Esophagus muscularis mucosa (tissue), 4 donors: ENCODE measurements around the gene CRTC1.

Experiments used
- EP300 ChIP-seq: sonication (generic); formaldehyde crosslinking; IDR thresholded peaks from one replicate; pipeline ENCODE4 v1.6.1; 2017; ENCODE audit warnings: antibody characterized with exemption
- POLR2A ChIP-seq: fragments of 450-650 bp; IDR thresholded peaks from one replicate; pipeline ENCODE4 v1.6.1; 2017; ENCODE audit warnings: antibody characterized with exemption, moderate library complexity, mild to moderate bottlenecking, low read depth
- TF ChIP-seq, protein P1 (sequence below), 3 experiments: fragments of 200-600 bp in 2 of 3; fragments of 450-650 bp in 1 of 3; sonication (generic) in 2 of 3; IDR thresholded peaks; one replicate each; pipeline ENCODE4 v1.5.1; 2017 to 2019; ENCODE audit warnings: antibody characterized with exemption in 3 of 3, mild to moderate bottlenecking in 2 of 3, moderate library complexity in 1 of 3

DNA sequence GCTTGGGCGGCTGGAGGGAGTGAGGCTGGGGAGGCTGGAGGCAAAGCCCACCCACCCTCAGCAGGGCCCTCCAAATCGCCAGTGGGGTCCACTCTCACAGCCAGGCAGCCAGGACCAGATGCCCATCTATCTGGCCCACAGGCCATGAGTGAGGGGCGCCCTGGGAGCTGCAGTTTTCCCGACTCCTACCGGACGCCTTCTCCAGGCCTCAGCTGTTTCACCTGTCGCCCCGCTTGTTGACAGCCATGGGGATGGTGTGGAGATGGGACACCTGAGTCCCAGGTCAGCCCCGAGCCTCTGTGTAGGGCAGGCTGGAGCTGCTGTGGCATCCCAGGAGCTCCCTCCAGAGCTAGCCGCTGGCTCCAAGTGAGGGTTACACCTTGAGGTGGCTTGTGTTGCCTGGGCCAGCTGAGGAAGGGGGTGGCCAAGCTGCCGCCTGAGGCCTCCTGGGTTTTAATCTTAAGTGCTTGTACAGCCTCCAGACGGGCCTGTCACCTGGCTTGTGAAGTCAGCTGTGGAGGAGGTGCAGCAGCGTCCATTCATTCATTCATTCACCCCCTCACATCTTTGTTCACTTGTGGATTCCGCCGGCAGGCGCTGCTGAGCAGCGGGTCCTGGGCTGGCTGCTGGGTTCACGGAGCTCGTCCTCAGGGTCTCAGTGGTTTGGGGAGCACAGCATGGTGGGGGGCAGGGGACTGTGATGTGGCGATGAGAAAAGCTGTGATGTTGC lies 55.6 kb downstream of the CRTC1 start:
- TF ChIP-seq, protein P1, sequence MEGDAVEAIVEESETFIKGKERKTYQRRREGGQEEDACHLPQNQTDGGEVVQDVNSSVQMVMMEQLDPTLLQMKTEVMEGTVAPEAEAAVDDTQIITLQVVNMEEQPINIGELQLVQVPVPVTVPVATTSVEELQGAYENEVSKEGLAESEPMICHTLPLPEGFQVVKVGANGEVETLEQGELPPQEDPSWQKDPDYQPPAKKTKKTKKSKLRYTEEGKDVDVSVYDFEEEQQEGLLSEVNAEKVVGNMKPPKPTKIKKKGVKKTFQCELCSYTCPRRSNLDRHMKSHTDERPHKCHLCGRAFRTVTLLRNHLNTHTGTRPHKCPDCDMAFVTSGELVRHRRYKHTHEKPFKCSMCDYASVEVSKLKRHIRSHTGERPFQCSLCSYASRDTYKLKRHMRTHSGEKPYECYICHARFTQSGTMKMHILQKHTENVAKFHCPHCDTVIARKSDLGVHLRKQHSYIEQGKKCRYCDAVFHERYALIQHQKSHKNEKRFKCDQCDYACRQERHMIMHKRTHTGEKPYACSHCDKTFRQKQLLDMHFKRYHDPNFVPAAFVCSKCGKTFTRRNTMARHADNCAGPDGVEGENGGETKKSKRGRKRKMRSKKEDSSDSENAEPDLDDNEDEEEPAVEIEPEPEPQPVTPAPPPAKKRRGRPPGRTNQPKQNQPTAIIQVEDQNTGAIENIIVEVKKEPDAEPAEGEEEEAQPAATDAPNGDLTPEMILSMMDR (IDR thresholded peaks at IDR 0.05): no peak
- TF ChIP-seq EP300 (no peak), POLR2A (no peak)
